Activated B cell treated with CpG ODN at 0.5 μM for 24 hours (primary cell): ENCODE measurements around the gene KHSRP. TPM values are rescaled to one million over a fixed set of nuclear protein-coding genes. Genes with fewer than 3 reads are reported as not detected.

ENCODE experiments used
- ATAC-seq: fragments of 200-7000 bp; cut with Tn5 transposase; one replicate; pipeline ENCODE4 v1.10.0; 2021; ENCODE audit warnings: low read depth, mild to moderate bottlenecking, moderate library complexity
- CTCF ChIA-PET: fragments of 350-600 bp; sonication (Branson Sonifier 250); formaldehyde crosslinking; loops from one replicate; lab custom pipeline; 2021; ENCODE audit warnings: antibody characterized with exemption; lab: Charles Lee
- POLR2A ChIA-PET: fragments of 350-600 bp; sonication (Branson Sonifier 250); formaldehyde crosslinking; loops from one replicate; lab custom pipeline; 2021; ENCODE audit warnings: antibody characterized with exemption; lab: Charles Lee
- DNase-seq: peaks from one replicate; pipeline ENCODE4 v3.0.0; 2022
- H3K27ac Mint-ChIP-seq: one replicate; pipeline ENCODE4 v1.8.0; 2020; ENCODE audit warnings: mixed read lengths
- H3K27me3 Mint-ChIP-seq: one replicate; pipeline ENCODE4 v1.8.0; 2021; ENCODE audit warnings: mixed read lengths
- H3K36me3 Mint-ChIP-seq: one replicate; pipeline ENCODE4 v1.8.0; 2021; ENCODE audit warnings: low read depth, mixed read lengths
- H3K4me1 Mint-ChIP-seq: one replicate; pipeline ENCODE4 v1.8.0; 2021; ENCODE audit warnings: mixed read lengths
- H3K4me3 Mint-ChIP-seq: one replicate; pipeline ENCODE4 v1.8.0; 2020; ENCODE audit warnings: mild to moderate bottlenecking, mixed read lengths
- H3K9me3 Mint-ChIP-seq: one replicate; pipeline ENCODE4 v1.8.0; 2020; ENCODE audit warnings: mixed read lengths
- intact Hi-C: fragments of 100-400 bp; cut with micrococcal nuclease; formaldehyde crosslinking; loops from one replicate; pipeline ENCODE4 v1.15.1; 2024
- total RNA-seq: library from RNA; stranded (reverse); gene quantifications from 2 replicates; pipeline ENCODE4 v1.2.3, GENCODE V29; 2022
- TF ChIP-seq, protein P1 (sequence below): fragments of 200-600 bp; IDR thresholded peaks from one replicate; pipeline ENCODE4 v1.8.0; 2022; ENCODE audit warnings: antibody characterized with exemption, mild to moderate bottlenecking

The KHSRP gene
- total RNA-seq, 1 donor from 2014 or later = 251 TPM

DNA sequence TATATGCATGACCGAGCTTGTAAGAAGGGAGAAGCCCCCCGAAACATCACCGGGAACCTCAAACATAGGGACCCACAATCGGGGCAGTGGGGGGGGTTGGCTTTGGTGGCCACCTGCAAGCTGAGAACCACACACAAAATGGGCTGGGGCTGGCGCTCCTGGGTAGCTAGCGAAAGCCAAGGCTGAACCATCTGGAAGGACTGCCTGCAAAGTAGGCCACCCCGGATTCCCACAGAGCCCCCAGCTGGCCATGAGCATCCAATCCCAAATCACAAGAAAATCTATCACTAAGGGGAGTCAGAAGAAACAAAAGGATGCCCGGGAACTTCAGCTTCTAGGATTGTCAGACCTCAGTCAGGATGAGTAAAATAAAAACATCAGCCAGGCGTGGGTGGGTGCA lies 46.1 kb downstream of the KHSRP start:
- Mint-ChIP-seq H3K9me3 (peaks cover 4% of the 10 kb centered on the region), H3K36me3 (peaks cover 50% of the 10 kb centered on the region), H3K4me3 (no peak overlapping the region), H3K4me1 (peaks cover 4% of the 10 kb centered on the region), H3K27me3 (no peaks in the 10 kb centered on the region), H3K27ac (no peak overlapping the region)
- DNase-seq = no peak
- CTCF ChIA-PET = no interaction called here
- TF ChIP-seq, protein P1, sequence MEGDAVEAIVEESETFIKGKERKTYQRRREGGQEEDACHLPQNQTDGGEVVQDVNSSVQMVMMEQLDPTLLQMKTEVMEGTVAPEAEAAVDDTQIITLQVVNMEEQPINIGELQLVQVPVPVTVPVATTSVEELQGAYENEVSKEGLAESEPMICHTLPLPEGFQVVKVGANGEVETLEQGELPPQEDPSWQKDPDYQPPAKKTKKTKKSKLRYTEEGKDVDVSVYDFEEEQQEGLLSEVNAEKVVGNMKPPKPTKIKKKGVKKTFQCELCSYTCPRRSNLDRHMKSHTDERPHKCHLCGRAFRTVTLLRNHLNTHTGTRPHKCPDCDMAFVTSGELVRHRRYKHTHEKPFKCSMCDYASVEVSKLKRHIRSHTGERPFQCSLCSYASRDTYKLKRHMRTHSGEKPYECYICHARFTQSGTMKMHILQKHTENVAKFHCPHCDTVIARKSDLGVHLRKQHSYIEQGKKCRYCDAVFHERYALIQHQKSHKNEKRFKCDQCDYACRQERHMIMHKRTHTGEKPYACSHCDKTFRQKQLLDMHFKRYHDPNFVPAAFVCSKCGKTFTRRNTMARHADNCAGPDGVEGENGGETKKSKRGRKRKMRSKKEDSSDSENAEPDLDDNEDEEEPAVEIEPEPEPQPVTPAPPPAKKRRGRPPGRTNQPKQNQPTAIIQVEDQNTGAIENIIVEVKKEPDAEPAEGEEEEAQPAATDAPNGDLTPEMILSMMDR = no peak
- POLR2A ChIA-PET = no interaction called here
- no peak for ATAC-seq
- intact Hi-C loops = no loop called here

GRCh38 chr19:6378041-6378440 lies 46.6 kb downstream of the KHSRP start:
- TF ChIP-seq, protein P1 = no peak
- no peak for DNase-seq
- POLR2A ChIA-PET = interaction anchor here (0.7 kb wide), 1 partner anchor 430 kb away, joined by 5 read pairs; no protein-coding TSS in a partner anchor
- Mint-ChIP-seq H3K9me3 (peaks cover 4% of the 10 kb centered on the region), H3K4me1 (peaks cover 7% of the 10 kb centered on the region), H3K36me3 (peaks cover 46% of the 10 kb centered on the region), H3K4me3 (no peak overlapping the region), H3K27ac (no peak overlapping the region), H3K27me3 (no peaks in the 10 kb centered on the region)
- ATAC-seq = no peak
- CTCF ChIA-PET = no interaction called here
- intact Hi-C loops = no loop called here

DNA sequence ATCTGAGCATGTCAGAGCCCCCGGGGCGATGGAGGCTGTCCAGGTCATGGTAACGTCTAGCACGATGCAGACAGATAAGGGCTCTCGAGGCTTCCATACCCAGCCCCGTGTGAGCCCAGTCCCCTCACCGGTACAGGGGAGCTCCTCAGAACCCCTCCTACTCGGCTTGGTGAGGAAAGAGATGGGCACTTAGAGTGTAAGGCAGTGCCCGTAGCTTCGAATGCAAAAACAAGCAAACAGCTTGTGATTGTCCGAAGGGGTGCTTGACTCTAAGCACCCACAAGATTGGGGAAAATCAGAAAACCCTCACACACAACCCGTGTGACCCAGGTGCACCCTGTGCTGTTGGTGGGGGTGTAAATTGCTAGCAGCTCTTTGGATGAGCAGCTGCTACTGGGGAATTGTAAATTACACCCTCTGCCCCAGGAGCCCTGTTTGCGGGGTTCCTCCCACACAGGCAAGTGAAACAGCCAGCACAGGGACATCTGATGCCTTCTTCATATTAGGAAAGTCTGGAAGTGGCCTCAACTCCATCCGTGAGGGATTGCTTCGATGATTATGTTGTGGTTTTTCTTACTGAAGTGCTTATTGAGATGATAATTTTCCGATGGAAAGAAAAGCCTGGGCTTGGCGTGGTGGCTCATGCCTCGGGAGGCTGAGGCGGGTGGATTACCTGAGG lies 48.0 kb downstream of the KHSRP start:
- TF ChIP-seq, protein P1 = no peak
- H3K36me3 Mint-ChIP-seq = peaks cover 43% of the 10 kb centered on the region
- DNase-seq (no peak), ATAC-seq (no peak)
- H3K27ac Mint-ChIP-seq = no peak overlapping the region
- H3K27me3 Mint-ChIP-seq = no peaks in the 10 kb centered on the region
- H3K4me1 Mint-ChIP-seq = peaks cover 13% of the 10 kb centered on the region
- peaks cover 4% of the 10 kb centered on the region for H3K9me3 Mint-ChIP-seq
- POLR2A ChIA-PET = no interaction called here
- no peak overlapping the region for H3K4me3 Mint-ChIP-seq
- CTCF ChIA-PET = no interaction called here
- intact Hi-C loops = no loop called here

DNA sequence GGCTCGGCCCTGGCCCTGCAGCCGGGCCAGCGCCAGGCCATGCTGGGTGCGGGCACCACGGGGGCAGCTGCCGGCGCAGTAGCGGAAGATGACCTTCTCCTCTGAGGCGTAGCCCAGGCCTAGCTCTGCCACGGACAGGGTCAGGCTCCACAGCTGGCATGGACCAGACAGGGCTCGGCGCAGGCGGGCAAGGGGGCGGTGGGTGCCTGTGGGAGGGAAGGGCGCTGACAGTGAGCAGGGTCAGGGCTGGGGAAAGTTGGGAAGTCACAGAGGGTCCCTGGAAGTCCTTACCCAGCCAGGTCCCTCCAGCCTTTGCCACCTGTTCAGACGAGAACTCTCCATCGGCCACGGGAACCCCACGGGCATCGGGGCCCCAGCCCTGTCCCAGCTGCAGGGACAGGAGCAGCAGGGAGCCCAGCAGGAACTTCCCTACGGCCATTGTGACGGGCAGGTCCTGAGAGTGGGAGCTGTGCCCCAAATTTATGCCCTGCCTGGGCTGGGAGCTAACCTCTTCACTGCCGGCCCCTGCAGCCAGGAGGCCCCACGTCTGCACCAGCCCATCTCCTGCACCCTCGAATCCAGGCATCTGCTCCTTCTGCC lies 49.1 kb downstream of the KHSRP start, which contains the start of gene PSPN:
Gene PSPN, minus strand, starts transcription at position 523 of the 600 bp plus-strand sequence. Its CDS starts 84 bp downstream, at position 439.
- Mint-ChIP-seq H3K27ac (no peak within 1 kb of the TSS), H3K27me3 (no peaks in the 10 kb centered on the region), H3K9me3 (peaks cover 4% of the 10 kb centered on the region), H3K4me1 (peaks cover 13% of the 10 kb centered on the region), H3K36me3 (peaks cover 32% of the 10 kb centered on the region), H3K4me3 (no peak within 1 kb of the TSS)
- ChIA-PET CTCF (no interaction called here), POLR2A (interaction anchor here (1.0 kb wide), 1 partner anchor 10 kb away, joined by 3 read pairs; no protein-coding TSS in a partner anchor)
- DNase-seq (no peak), ATAC-seq (no peak)
- TF ChIP-seq, protein P1 = no peak
- intact Hi-C loops = no loop called here

GRCh38 chr19:6374711-6375410 lies 49.8 kb downstream of the KHSRP start:
- ATAC-seq = no peak
- intact Hi-C loops = loop anchor here (5.0 kb wide), 3 partner anchors 377 to 427 kb away; partner anchors contain the start of gene RANBP3
- CTCF ChIA-PET = no interaction called here
- no peaks in the 10 kb centered on the region for H3K27me3 Mint-ChIP-seq
- peaks cover 2% of the 10 kb centered on the region for H3K9me3 Mint-ChIP-seq
- H3K36me3 Mint-ChIP-seq = peaks cover 26% of the 10 kb centered on the region
- no peak for DNase-seq
- TF ChIP-seq, protein P1 = no peak
- peaks cover 14% of the 10 kb centered on the region for H3K4me1 Mint-ChIP-seq
- no peak overlapping the region for H3K27ac Mint-ChIP-seq
- no peak overlapping the region for H3K4me3 Mint-ChIP-seq
- POLR2A ChIA-PET = interaction anchor here (1.0 kb wide), 1 partner anchor 10 kb away, joined by 3 read pairs; no protein-coding TSS in a partner anchor
